Nephron progenitor cell (in vitro differentiated cells): ENCODE measurements around the gene GAS2L2.
A peak's percentile ranks its signal among the peaks of the same experiment; 100 is the strongest.

Experiments
- DNase-seq: peaks from one replicate; pipeline ENCODE4 v3.0.0; 2021
- H3K27ac Mint-ChIP-seq: 2 replicates; pipeline ENCODE4 v1.8.0; 2021; ENCODE audit warnings: mild to moderate bottlenecking, moderate library complexity, mixed read lengths
- H3K27me3 Mint-ChIP-seq: 2 replicates; pipeline ENCODE4 v1.8.0; 2021; ENCODE audit warnings: mild to moderate bottlenecking, low read depth, mixed read lengths; ENCODE audit not compliant: poor library complexity
- H3K36me3 Mint-ChIP-seq: 2 replicates; pipeline ENCODE4 v1.8.0; 2021; ENCODE audit warnings: low read depth, mixed read lengths
- H3K4me1 Mint-ChIP-seq: 2 replicates; pipeline ENCODE4 v1.8.0; 2021; ENCODE audit warnings: mixed read lengths
- H3K4me3 Mint-ChIP-seq: 2 replicates; pipeline ENCODE4 v1.8.0; 2021; ENCODE audit warnings: mild to moderate bottlenecking, moderate library complexity, mixed read lengths
- H3K9me3 Mint-ChIP-seq: 2 replicates; pipeline ENCODE4 v1.8.0; 2021; ENCODE audit warnings: mild to moderate bottlenecking, moderate library complexity, mixed read lengths
- CTCF ChIP-seq: fragments of 200-600 bp; sonication (generic); IDR thresholded peaks from 2 replicates; pipeline ENCODE4 v1.5.0; 2021; ENCODE audit warnings: antibody characterized with exemption

Gene GAS2L2

GRCh38 chr17:35727635-35728034, 25.4 kb downstream of the GAS2L2 start:
- peak overlapping the region; percentile 5 for H3K27ac Mint-ChIP-seq
- no peak for DNase-seq
- no peak for TF ChIP-seq CTCF
- H3K9me3 Mint-ChIP-seq = no peaks in the 10 kb centered on the region
- peaks cover 22% of the 10 kb centered on the region for H3K36me3 Mint-ChIP-seq
- H3K4me3 Mint-ChIP-seq = peak overlapping the region; percentile 0
- peaks cover 3% of the 10 kb centered on the region for H3K27me3 Mint-ChIP-seq
- peaks cover 79% of the 10 kb centered on the region for H3K4me1 Mint-ChIP-seq

GRCh38 chr17:35726953-35727460, 26.0 kb downstream of the GAS2L2 start:
- no peak for TF ChIP-seq CTCF
- H3K9me3 Mint-ChIP-seq = no peaks in the 10 kb centered on the region
- no peak overlapping the region for H3K4me3 Mint-ChIP-seq
- no peak for DNase-seq
- peak overlapping the region; percentile 77 for H3K27ac Mint-ChIP-seq
- peaks cover 73% of the 10 kb centered on the region for H3K4me1 Mint-ChIP-seq
- peaks cover 3% of the 10 kb centered on the region for H3K27me3 Mint-ChIP-seq
- H3K36me3 Mint-ChIP-seq = peaks cover 22% of the 10 kb centered on the region

GRCh38 chr17:35726127-35726952, 26.7 kb downstream of the GAS2L2 start:
- Mint-ChIP-seq H3K4me1 (peaks cover 73% of the 10 kb centered on the region), H3K9me3 (no peaks in the 10 kb centered on the region), H3K4me3 (no peak overlapping the region), H3K27me3 (peaks cover 3% of the 10 kb centered on the region), H3K27ac (peak overlapping the region; percentile 96), H3K36me3 (peaks cover 22% of the 10 kb centered on the region)
- TF ChIP-seq CTCF = no peak
- peak; percentile 64 for DNase-seq

- H3K4me3 Mint-ChIP-seq = peak overlapping the region; percentile 26
Measured at GRCh38 chr17:35725802-35726126, 27.3 kb downstream of the GAS2L2 start.

GRCh38 chr17:35725058-35725457, 28.0 kb downstream of the GAS2L2 start:
- H3K4me1 Mint-ChIP-seq = peaks cover 61% of the 10 kb centered on the region
- H3K27ac Mint-ChIP-seq = peak overlapping the region; percentile 96
- H3K36me3 Mint-ChIP-seq = peaks cover 29% of the 10 kb centered on the region
- H3K4me3 Mint-ChIP-seq = peak overlapping the region; percentile 26
- peaks cover 3% of the 10 kb centered on the region for H3K27me3 Mint-ChIP-seq
- TF ChIP-seq CTCF = no peak
- DNase-seq = no peak
- no peaks in the 10 kb centered on the region for H3K9me3 Mint-ChIP-seq

More at GRCh38 chr17:35725802-35726126, 27.3 kb downstream of the GAS2L2 start:
- TF ChIP-seq CTCF = no peak
- peaks cover 3% of the 10 kb centered on the region for H3K27me3 Mint-ChIP-seq
- no peaks in the 10 kb centered on the region for H3K9me3 Mint-ChIP-seq
- peaks cover 68% of the 10 kb centered on the region for H3K4me1 Mint-ChIP-seq
- DNase-seq = no peak
- peaks cover 24% of the 10 kb centered on the region for H3K36me3 Mint-ChIP-seq
- peak overlapping the region; percentile 96 for H3K27ac Mint-ChIP-seq

- DNase-seq = no peak
- Mint-ChIP-seq H3K27ac (no peak overlapping the region), H3K27me3 (peaks cover 3% of the 10 kb centered on the region), H3K9me3 (no peaks in the 10 kb centered on the region), H3K4me1 (peaks cover 48% of the 10 kb centered on the region), H3K36me3 (peaks cover 42% of the 10 kb centered on the region), H3K4me3 (no peak overlapping the region)
- TF ChIP-seq CTCF = no peak
Measured at GRCh38 chr17:35723735-35724134, 29.3 kb downstream of the GAS2L2 start.
